ENCODE measurements around the gene SPATS2.

DNA sequence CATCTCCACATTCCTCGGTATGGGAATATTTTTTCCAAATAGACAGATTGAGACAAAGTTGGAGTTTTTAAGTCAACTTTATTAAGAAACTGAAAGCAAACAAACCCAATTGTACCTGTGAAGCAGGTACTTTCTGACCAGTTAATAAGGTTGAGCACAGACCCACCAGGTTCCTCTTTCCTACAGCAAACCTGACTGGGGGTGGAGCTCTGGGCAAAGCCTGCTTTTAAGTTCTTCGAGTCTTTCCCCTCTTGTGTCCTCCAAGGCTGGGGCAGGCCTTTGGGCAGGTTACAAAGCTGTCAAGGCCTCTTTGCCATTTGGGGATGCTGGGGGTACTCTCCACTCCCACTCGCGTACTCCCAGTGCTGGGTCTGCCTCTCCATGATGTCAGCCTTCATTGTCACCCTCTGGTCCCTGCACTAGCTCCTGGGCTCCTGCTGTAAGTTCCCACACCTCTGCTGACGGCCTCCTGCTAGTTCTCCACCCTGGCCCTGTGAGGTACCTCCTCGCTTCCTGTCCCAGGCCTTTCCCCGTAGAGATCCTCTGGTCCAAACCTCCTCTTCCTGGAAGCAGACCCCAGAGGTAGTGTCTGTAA, 174.7 kb downstream of the SPATS2 start:
- TF ChIP-seq, protein P1, sequence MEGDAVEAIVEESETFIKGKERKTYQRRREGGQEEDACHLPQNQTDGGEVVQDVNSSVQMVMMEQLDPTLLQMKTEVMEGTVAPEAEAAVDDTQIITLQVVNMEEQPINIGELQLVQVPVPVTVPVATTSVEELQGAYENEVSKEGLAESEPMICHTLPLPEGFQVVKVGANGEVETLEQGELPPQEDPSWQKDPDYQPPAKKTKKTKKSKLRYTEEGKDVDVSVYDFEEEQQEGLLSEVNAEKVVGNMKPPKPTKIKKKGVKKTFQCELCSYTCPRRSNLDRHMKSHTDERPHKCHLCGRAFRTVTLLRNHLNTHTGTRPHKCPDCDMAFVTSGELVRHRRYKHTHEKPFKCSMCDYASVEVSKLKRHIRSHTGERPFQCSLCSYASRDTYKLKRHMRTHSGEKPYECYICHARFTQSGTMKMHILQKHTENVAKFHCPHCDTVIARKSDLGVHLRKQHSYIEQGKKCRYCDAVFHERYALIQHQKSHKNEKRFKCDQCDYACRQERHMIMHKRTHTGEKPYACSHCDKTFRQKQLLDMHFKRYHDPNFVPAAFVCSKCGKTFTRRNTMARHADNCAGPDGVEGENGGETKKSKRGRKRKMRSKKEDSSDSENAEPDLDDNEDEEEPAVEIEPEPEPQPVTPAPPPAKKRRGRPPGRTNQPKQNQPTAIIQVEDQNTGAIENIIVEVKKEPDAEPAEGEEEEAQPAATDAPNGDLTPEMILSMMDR (IDR thresholded peaks at IDR 0.05): no peak
- no peak for TF ChIP-seq POLR2A (IDR thresholded peaks at IDR 0.05)

All from heart left ventricle (tissue), 13 donors.